Muscle layer of duodenum (tissue), 2 donors: ENCODE data around the gene DGKK.

Experiments
- H3K27ac ChIP-seq: one replicate; pipeline ENCODE4 v1.7.0; 2013; ENCODE audit warnings: mild to moderate bottlenecking, low read length
- H3K27me3 ChIP-seq: one replicate; pipeline ENCODE4 v1.7.0; 2013; ENCODE audit warnings: low read depth, mild to moderate bottlenecking, control low read depth, low read length
- H3K36me3 ChIP-seq, 2 donors: one replicate each; pipeline ENCODE4 v1.7.0; 2013; ENCODE audit warnings: low read length in 2 of 2, control low read depth in 1 of 2, mild to moderate bottlenecking in 1 of 2; ENCODE audit not compliant: insufficient read depth in 2 of 2, control insufficient read depth in 1 of 2
- H3K4me1 ChIP-seq, 2 donors: one replicate each; pipeline ENCODE4 v1.7.0; 2013; ENCODE audit warnings: low read length in 2 of 2, mild to moderate bottlenecking in 2 of 2, control low read depth in 1 of 2, moderate library complexity in 1 of 2; ENCODE audit not compliant: insufficient read depth in 2 of 2, control insufficient read depth in 1 of 2
- H3K4me3 ChIP-seq, 2 donors: one replicate each; pipeline ENCODE4 v1.7.0; 2013; ENCODE audit warnings: low read length in 2 of 2, low read depth in 1 of 2, mild to moderate bottlenecking in 1 of 2
- H3K9me3 ChIP-seq, 2 donors: one replicate each; pipeline ENCODE4 v1.7.0; 2013; ENCODE audit warnings: low read length in 2 of 2, control low read depth in 1 of 2, mild to moderate bottlenecking in 1 of 2; ENCODE audit not compliant: control insufficient read depth in 1 of 2
- donor health status: healthy.

Gene DGKK

GRCh38 chrX:50430917-50431575 lies 39.6 kb downstream of the DGKK start:
- Histone ChIP-seq H3K4me3 (no peak overlapping the region), H3K27ac (no peak overlapping the region), H3K36me3 (no peaks in the 10 kb centered on the region), H3K9me3 (no peaks in the 10 kb centered on the region), H3K27me3 (no peaks in the 10 kb centered on the region), H3K4me1 (no peaks in the 10 kb centered on the region)

DNA sequence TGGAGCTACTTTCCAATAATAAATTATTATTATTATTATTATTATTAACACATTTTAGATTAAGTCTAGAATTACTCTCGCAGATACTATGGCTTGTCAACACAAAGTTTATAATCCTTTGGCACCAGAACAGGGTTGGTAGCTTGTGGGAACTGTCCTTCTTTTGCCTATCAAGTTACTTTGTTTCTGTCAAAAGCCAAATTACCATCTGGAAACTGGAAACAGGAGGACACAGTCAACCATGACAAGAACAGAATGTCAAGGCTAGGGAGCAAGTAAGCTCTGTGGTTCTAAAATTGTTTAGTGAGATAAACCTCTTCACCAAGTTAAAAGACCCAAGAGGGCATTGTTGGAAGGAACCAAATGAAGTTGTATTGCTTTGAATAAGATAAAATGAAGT lies 42.5 kb downstream of the DGKK start:
- H3K27ac ChIP-seq, result no peak overlapping the region
- H3K9me3 ChIP-seq, result no peaks in the 10 kb centered on the region
- no peaks in the 10 kb centered on the region for H3K36me3 ChIP-seq
- no peaks in the 10 kb centered on the region for H3K27me3 ChIP-seq
- H3K4me3 ChIP-seq, result no peak overlapping the region
- no peaks in the 10 kb centered on the region for H3K4me1 ChIP-seq

DNA sequence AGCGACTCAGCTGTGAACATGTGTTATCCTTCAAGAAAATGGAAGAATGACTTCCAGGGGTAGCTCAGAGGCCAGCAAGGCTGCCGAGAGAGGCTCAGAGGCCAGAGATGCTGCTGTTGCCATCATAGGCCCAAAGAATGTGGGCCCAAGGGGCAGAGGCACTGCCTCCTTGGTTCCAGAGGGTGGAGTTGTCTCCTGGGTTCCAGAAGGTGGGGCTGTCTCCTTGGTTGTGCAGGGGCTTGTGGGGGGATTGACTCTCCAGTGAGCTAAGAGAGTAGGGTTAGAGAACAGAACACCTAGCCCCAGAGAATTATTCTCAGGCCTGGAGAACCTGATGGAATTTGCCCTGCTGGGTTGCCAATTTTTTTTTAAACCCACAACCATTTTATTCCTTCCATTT lies 62.6 kb downstream of the DGKK start:
- Histone ChIP-seq H3K36me3 (no peaks in the 10 kb centered on the region), H3K27ac (no peak overlapping the region), H3K4me3 (no peak overlapping the region), H3K27me3 (no peaks in the 10 kb centered on the region), H3K4me1 (no peaks in the 10 kb centered on the region), H3K9me3 (no peaks in the 10 kb centered on the region)

- Histone ChIP-seq H3K4me1 (no peaks in the 10 kb centered on the region), H3K27me3 (no peaks in the 10 kb centered on the region), H3K9me3 (no peaks in the 10 kb centered on the region), H3K4me3 (no peak overlapping the region), H3K36me3 (no peaks in the 10 kb centered on the region), H3K27ac (no peak overlapping the region)
Observed at GRCh38 chrX:50403903-50404302, 66.7 kb downstream of the DGKK start.

- Histone ChIP-seq H3K27ac (no peak overlapping the region), H3K36me3 (no peaks in the 10 kb centered on the region), H3K9me3 (no peaks in the 10 kb centered on the region), H3K27me3 (no peaks in the 10 kb centered on the region), H3K4me1 (no peaks in the 10 kb centered on the region), H3K4me3 (no peak overlapping the region)
Observed at GRCh38 chrX:50402886-50403285, 67.7 kb downstream of the DGKK start.

DNA sequence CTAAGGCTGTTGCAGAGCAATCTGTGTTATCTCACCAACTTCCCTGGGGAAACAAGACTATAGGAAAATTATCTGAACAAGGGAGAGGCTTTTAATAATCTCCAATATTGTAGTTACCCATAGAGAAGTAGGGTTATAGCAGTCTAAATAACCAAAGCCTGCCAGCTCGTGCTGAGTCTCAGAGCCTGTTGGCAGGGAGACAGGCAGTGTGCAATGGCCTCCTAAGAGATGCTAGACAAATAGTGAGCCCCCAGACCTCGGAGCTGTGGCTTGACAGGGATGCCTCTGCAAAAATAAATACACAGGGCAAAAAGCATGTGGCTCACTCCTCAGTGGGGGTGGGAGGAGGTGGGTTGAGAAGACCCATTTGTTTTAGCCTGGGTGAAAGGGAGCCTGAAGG lies 76.7 kb downstream of the DGKK start:
- Histone ChIP-seq H3K27ac (no peak overlapping the region), H3K36me3 (no peaks in the 10 kb centered on the region), H3K4me3 (no peak overlapping the region), H3K27me3 (no peaks in the 10 kb centered on the region), H3K9me3 (no peaks in the 10 kb centered on the region), H3K4me1 (no peaks in the 10 kb centered on the region)

DNA sequence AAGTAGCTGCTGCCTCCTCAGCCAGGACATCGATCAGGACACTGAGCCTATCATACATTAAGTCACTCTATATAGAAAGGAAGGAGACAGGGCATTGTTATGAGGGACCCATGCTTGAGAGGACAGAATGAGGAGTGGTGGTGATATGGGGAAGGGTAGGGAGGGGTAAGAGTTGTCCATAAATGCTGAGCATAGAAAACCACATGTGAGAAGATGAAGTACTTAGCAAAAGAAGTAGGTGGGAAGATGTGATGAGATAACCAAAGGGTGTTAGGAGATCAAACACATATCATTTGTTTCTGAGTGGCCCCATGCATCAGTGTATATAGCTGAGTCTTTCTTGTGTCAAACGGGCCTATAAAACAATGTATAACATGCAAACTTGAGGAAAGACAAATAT lies 84.1 kb downstream of the DGKK start:
- H3K4me1 ChIP-seq, result no peaks in the 10 kb centered on the region
- H3K36me3 ChIP-seq, result no peaks in the 10 kb centered on the region
- H3K27me3 ChIP-seq, result no peaks in the 10 kb centered on the region
- H3K9me3 ChIP-seq, result no peaks in the 10 kb centered on the region
- H3K27ac ChIP-seq, result no peak overlapping the region
- H3K4me3 ChIP-seq, result no peak overlapping the region

- no peaks in the 10 kb centered on the region for H3K9me3 ChIP-seq
- no peak overlapping the region for H3K27ac ChIP-seq
- no peaks in the 10 kb centered on the region for H3K4me1 ChIP-seq
- no peaks in the 10 kb centered on the region for H3K36me3 ChIP-seq
- H3K4me3 ChIP-seq, result no peak overlapping the region
- H3K27me3 ChIP-seq, result no peaks in the 10 kb centered on the region
Observed at GRCh38 chrX:50381729-50382415, 88.8 kb downstream of the DGKK start.

DNA sequence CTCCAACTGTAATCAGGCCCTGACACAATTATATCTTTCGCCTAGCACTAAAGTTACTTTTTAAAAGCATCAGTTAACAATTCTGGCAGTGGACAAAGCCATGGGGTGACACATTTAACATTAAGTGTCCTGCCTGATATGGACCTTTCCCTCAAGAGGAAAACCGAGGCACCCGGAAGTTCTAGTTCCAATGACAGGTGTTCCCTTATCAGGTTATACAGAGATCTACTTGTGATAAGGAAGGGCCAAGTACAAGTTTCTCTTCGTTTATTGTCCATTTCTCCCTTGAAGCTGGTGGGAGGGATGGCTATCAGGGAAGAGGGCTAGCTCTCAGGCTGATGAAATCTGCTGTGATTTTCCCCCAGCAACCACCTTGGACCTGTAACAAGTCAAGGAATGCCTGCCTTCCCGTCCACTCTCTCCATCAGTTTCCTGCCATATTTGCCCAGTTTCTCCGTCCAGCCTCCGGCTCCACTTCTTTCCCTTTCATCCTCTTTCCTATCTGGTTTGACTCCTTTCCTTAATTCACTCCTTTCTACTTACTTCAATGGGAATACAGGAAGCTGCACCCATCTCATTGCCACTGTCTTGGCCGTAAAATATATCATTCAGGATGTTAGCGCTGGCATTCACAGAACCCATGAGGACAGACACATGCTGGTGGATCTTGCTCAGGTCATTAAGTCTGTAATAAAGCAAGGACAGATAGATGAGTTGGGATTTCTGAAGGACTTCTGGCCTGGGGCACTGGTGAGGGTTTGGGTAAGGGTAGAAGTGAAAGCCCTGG lies 95.0 kb downstream of the DGKK start:
- H3K4me1 ChIP-seq, result no peaks in the 10 kb centered on the region
- H3K9me3 ChIP-seq, result no peaks in the 10 kb centered on the region
- H3K4me3 ChIP-seq, result no peak overlapping the region
- no peaks in the 10 kb centered on the region for H3K27me3 ChIP-seq
- no peaks in the 10 kb centered on the region for H3K36me3 ChIP-seq
- H3K27ac ChIP-seq, result no peak overlapping the region

- Histone ChIP-seq H3K4me1 (no peaks in the 10 kb centered on the region), H3K9me3 (no peaks in the 10 kb centered on the region), H3K36me3 (no peaks in the 10 kb centered on the region), H3K27ac (no peak overlapping the region), H3K4me3 (no peak overlapping the region), H3K27me3 (no peaks in the 10 kb centered on the region)
Observed at GRCh38 chrX:50372966-50373365, 97.7 kb downstream of the DGKK start.

GRCh38 chrX:50343917-50344316 lies 126.7 kb downstream of the DGKK start:
- no peak overlapping the region for H3K27ac ChIP-seq
- H3K9me3 ChIP-seq, result no peaks in the 10 kb centered on the region
- H3K4me3 ChIP-seq, result no peak overlapping the region
- H3K27me3 ChIP-seq, result no peaks in the 10 kb centered on the region
- H3K36me3 ChIP-seq, result no peaks in the 10 kb centered on the region
- H3K4me1 ChIP-seq, result no peaks in the 10 kb centered on the region
